OCI-LY1 (cell line): ENCODE measurements around the gene UQCR10.

ENCODE experiments used
- EZH2 ChIP-seq: fragments of 200-600 bp; sonication (generic), shearing (Covaris generic); IDR thresholded peaks from 2 replicates; pipeline ENCODE4 v1.8.0; 2017; ENCODE audit warnings: borderline replicate concordance, mixed run types, mild to moderate bottlenecking, antibody characterized with exemption, low read length, moderate library complexity, mixed read lengths
- TF ChIP-seq, protein P1 (sequence below): fragments of 200-600 bp; sonication (generic), shearing (Covaris generic); IDR thresholded peaks from 2 replicates; pipeline ENCODE4 v1.5.1; 2017; ENCODE audit warnings: mild to moderate bottlenecking, antibody characterized with exemption, low read length, moderate library complexity, mixed read lengths

DNA sequence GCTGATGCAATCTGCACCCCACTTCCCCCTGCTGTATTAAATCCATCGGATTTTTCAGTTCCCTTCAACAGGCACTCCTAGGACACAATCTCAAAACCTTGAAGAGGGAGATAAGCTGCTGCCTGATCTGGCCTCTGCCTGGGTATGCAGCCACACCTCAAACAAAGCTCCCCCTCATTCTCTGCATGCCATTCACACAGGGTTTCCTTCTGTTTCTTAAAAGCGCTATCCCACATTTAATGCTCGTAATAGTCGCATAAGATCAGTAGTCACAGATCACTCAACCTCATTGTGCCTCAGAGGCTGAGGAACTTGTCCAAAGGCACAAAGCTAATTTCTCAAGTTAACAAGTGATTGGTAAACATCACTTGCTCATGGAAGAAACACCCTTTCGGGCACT lies 34.0 kb downstream of the UQCR10 start:
- TF ChIP-seq, protein P1, sequence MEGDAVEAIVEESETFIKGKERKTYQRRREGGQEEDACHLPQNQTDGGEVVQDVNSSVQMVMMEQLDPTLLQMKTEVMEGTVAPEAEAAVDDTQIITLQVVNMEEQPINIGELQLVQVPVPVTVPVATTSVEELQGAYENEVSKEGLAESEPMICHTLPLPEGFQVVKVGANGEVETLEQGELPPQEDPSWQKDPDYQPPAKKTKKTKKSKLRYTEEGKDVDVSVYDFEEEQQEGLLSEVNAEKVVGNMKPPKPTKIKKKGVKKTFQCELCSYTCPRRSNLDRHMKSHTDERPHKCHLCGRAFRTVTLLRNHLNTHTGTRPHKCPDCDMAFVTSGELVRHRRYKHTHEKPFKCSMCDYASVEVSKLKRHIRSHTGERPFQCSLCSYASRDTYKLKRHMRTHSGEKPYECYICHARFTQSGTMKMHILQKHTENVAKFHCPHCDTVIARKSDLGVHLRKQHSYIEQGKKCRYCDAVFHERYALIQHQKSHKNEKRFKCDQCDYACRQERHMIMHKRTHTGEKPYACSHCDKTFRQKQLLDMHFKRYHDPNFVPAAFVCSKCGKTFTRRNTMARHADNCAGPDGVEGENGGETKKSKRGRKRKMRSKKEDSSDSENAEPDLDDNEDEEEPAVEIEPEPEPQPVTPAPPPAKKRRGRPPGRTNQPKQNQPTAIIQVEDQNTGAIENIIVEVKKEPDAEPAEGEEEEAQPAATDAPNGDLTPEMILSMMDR = no peak
- no peak for TF ChIP-seq EZH2
